K562 (cell line): ENCODE data around the gene TSPAN32. TPM values are rescaled to one million over a fixed set of nuclear protein-coding genes. Genes with fewer than 3 reads are reported as not detected.

Experiments used
- CC2D1A ChIP-seq: fragments of 450-650 bp; IDR thresholded peaks from 2 replicates; pipeline ENCODE4 v1.6.1; 2017; ENCODE audit warnings: mild to moderate bottlenecking
- CREM ChIP-seq: IDR thresholded peaks from 2 replicates; pipeline ENCODE4 v1.6.1; 2014; ENCODE audit warnings: antibody characterized with exemption, low read depth
- CTCF ChIP-seq, 3 experiments: IDR thresholded peaks in 2 of 3; conservative IDR thresholded peaks in 1 of 3; 2 replicates each; pipeline ENCODE4 v1.5.1; 2011 to 2012; ENCODE audit warnings: low read length in 3 of 3, mild to moderate bottlenecking in 3 of 3, control low read depth in 2 of 3, improper control_type of control experiment in 1 of 3, inconsistent platforms in 1 of 3, low read depth in 1 of 3, mixed read lengths in 1 of 3, moderate library complexity in 1 of 3; ENCODE audit not compliant: insufficient read depth in 2 of 3
- DACH1 ChIP-seq: fragments of 450-650 bp; IDR thresholded peaks from 2 replicates; pipeline ENCODE4 v1.6.1; 2018; ENCODE audit not compliant: partially characterized antibody
- DEAF1 ChIP-seq: fragments of 450-650 bp; formaldehyde crosslinking; IDR thresholded peaks from 2 replicates; pipeline ENCODE4 v1.4.0; 2020; ENCODE audit warnings: mild to moderate bottlenecking, moderate library complexity
- JUND ChIP-seq, 2 experiments: IDR thresholded peaks; 2 replicates in 1 of 2; 3 replicates in 1 of 2; pipeline ENCODE4 v1.6.1; 2011; ENCODE audit warnings: borderline replicate concordance in 2 of 2, low read depth in 2 of 2, low read length in 2 of 2, improper control_type of control experiment in 1 of 2, missing biosample characterization in 1 of 2, missing genetic modification characterization in 1 of 2, missing genetic modification reagents in 1 of 2
- KLF16 ChIP-seq: IDR thresholded peaks from 2 replicates; pipeline ENCODE4 v1.6.1; 2016; ENCODE audit warnings: antibody characterized with exemption
- POLR2H ChIP-seq: IDR thresholded peaks from 2 replicates; pipeline ENCODE4 v1.6.1; 2016; ENCODE audit warnings: missing genetic modification characterization, low read depth, mild to moderate bottlenecking, control low read depth, missing compliant biosample characterization, moderate library complexity
- RAD21 ChIP-seq, 2 experiments: fragments of 250-450 bp in 1 of 2; fragments of 450-650 bp in 1 of 2; sonication (Bioruptor Pico) in 1 of 2; formaldehyde crosslinking in 1 of 2; IDR thresholded peaks in 1 of 2; conservative IDR thresholded peaks in 1 of 2; 2 replicates each; pipeline versions ENCODE4 v1.4.0 to v1.8.0; 2020 to 2022; ENCODE audit warnings: mild to moderate bottlenecking in 2 of 2, moderate library complexity in 1 of 2
- RB1 ChIP-seq: fragments of 450-650 bp; IDR thresholded peaks from 2 replicates; pipeline ENCODE4 v1.6.1; 2017; ENCODE audit warnings: low read depth, mild to moderate bottlenecking
- SMC3 ChIP-seq: conservative IDR thresholded peaks from 2 replicates; pipeline ENCODE4 v1.6.1; 2011; ENCODE audit warnings: low read depth, low read length, improper control_type of control experiment; ENCODE audit not compliant: insufficient read depth
- VEZF1 ChIP-seq: fragments of 200-800 bp; sonication (Bioruptor generic); IDR thresholded peaks from 2 replicates; pipeline ENCODE4 v1.6.1; 2017; ENCODE audit warnings: missing genetic modification characterization, missing compliant biosample characterization
- ZBTB7A ChIP-seq: IDR thresholded peaks from 2 replicates; pipeline ENCODE4 v1.6.1; 2011; ENCODE audit warnings: low read depth, mild to moderate bottlenecking, low read length, moderate library complexity, borderline replicate concordance; ENCODE audit not compliant: control insufficient read depth
- ZFX ChIP-seq: sonication (generic); formaldehyde crosslinking; IDR thresholded peaks from 2 replicates; pipeline ENCODE4 v1.8.0; 2022; ENCODE audit warnings: mild to moderate bottlenecking, missing genetic modification reagents, moderate library complexity
- ZHX1 ChIP-seq: fragments of 150-350 bp; conservative IDR thresholded peaks from 2 replicates; pipeline ENCODE4 v1.6.1; 2014; ENCODE audit warnings: low read length
- ZNF324 ChIP-seq: fragments of 250-450 bp; sonication (Bioruptor Pico); IDR thresholded peaks from 2 replicates; pipeline ENCODE4 v1.4.0; 2020; ENCODE audit warnings: mild to moderate bottlenecking
- ZNF512 ChIP-seq: IDR thresholded peaks from 2 replicates; pipeline ENCODE4 v1.6.1; 2016; ENCODE audit warnings: missing genetic modification characterization, missing compliant biosample characterization
- polyA plus RNA-seq, 8 experiments: library from polyadenylated mRNA; depleted of rRNA in 4 of 8; stranded (reverse) in 5 of 8; unstranded in 3 of 8; fragments of >200 nt; fragmentation: Nextera tagmentation in 2 of 8; fragmentation: Illumina TruSeq in 1 of 8; extraction: Ambion mirVana in 2 of 8; extraction: Trizol in 1 of 8; gene quantifications; 2 replicates each; pipeline versions ENCODE4 v1.2.1 to v1.2.3, GENCODE V29; 2011 to 2014; ENCODE audit warnings: inconsistent platforms in 1 of 8, missing spikeins in 1 of 8
- total RNA-seq, 7 experiments: library from RNA; depleted of rRNA in 6 of 7; stranded (reverse); fragments of >200 nt in 6 of 7; fragmentation: Illumina TruSeq in 2 of 7; extraction: Trizol in 2 of 7; gene quantifications; 2 replicates each; pipeline versions ENCODE4 v1.2.1 to v1.2.3, GENCODE V29; 2011 to 2021; ENCODE audit warnings: low replicate concordance in 1 of 7

TSPAN32 gene
- total and polyA plus RNA-seq, 9 of the 15 experiments (the other 6 are each of a cell fraction or from before 2014, with no cell fraction given) = 0.21 to 7.3 (median 2.6) TPM

GRCh38 chr11:2305140-2305778, 3.4 kb downstream of the TSPAN32 start (continued):
- TF ChIP-seq CC2D1A = peak; percentile 66; the same call in 1 of the 2 replicates
- peak; percentile 82 for TF ChIP-seq SMC3
- TF ChIP-seq ZBTB7A = peak; percentile 28; the same call in 1 of the 2 replicates
- TF ChIP-seq JUND (IDR thresholded peaks at IDR 0.05; ENCODE audit: borderline replicate concordance, low read depth, low read length) = 0 out of 2 replicates have a peak, but pooled peaks have one; percentile 22
- TF ChIP-seq JUND (tag; IDR thresholded peaks at IDR 0.05; ENCODE audit: borderline replicate concordance, low read depth, low read length) = no peak
- TF ChIP-seq CTCF (IDR thresholded peaks at IDR 0.05 in 2 of 3, conservative IDR thresholded peaks at IDR 0.05 in 1 of 3; ENCODE audit: insufficient read depth in 2 of 3, low read depth in 1 of 3, low read length in 3 of 3) = peak; percentile 89 to 91 (median 91)
- no peak for TF ChIP-seq DACH1
- TF ChIP-seq RAD21 (CRISPR knock-in tag; conservative IDR thresholded peaks at IDR 0.05 in 1 of 2, IDR thresholded peaks at IDR 0.05 in 1 of 2) = peak; percentile 56 to 85
- TF ChIP-seq ZFX (CRISPR knock-in tag) = peak; percentile 72
- no peak for TF ChIP-seq ZNF512 (tag)
- TF ChIP-seq ZNF324 = no peak
- TF ChIP-seq CREM = no peak
- peak; percentile 41; the same call in 1 of the 2 replicates for TF ChIP-seq KLF16
- TF ChIP-seq RB1 = peak; percentile 66; the same call in 1 of the 2 replicates
- peak; percentile 65 for TF ChIP-seq DEAF1 (CRISPR knock-in tag)
- no peak for TF ChIP-seq POLR2H
- TF ChIP-seq VEZF1 (CRISPR knock-in tag) = peak; percentile 37
- TF ChIP-seq ZHX1 = 0 out of 2 replicates have a peak, but pooled peaks have one; percentile 42
